Ovary (tissue), 9 donors: ENCODE results near the gene DIS3L2. TPM values are rescaled to one million over a fixed set of nuclear protein-coding genes. Genes with fewer than 3 reads are reported as not detected.
"Not testable (repeated sequence)": the region's sequence is repeated elsewhere in the genome, so short reads cannot be mapped to it uniquely, and the experiment has no call there.

Experiments
- DNase-seq, 5 donors: peaks; one replicate each; pipeline ENCODE4 v3.0.0-alpha.2; 2019 to 2020
- H3K27ac ChIP-seq, 2 donors: fragments of 200-600 bp; one replicate each; pipeline versions ENCODE4 v1.5.1 to v1.8.0; 2019 to 2022
- H3K27me3 ChIP-seq: fragments of 200-600 bp; one replicate; pipeline ENCODE4 v1.8.0; 2022
- H3K36me3 ChIP-seq: fragments of 200-600 bp; sonication (generic); one replicate; pipeline ENCODE4 v1.5.1; 2019
- H3K4me1 ChIP-seq: one replicate; pipeline ENCODE4 v1.8.1; 2013; ENCODE audit warnings: mild to moderate bottlenecking, moderate library complexity; ENCODE audit not compliant: insufficient read depth
- H3K4me3 ChIP-seq: fragments of 200-600 bp; sonication (generic); one replicate; pipeline ENCODE4 v1.5.1; 2017
- H3K9me3 ChIP-seq, 2 donors: fragments of 200-600 bp in 1 of 2; sonication (generic) in 1 of 2; one replicate each; pipeline versions ENCODE4 v1.5.1 to v1.8.1; 2013 to 2019; ENCODE audit warnings: mild to moderate bottlenecking in 1 of 2, moderate library complexity in 1 of 2
- CTCF ChIP-seq, 3 donors: fragments of 450-650 bp in 2 of 3; fragments of 200-600 bp in 1 of 3; IDR thresholded peaks; one replicate each; pipeline versions ENCODE4 v1.5.1 to v1.8.0; 2016 to 2022; ENCODE audit warnings: antibody characterized with exemption in 3 of 3, mild to moderate bottlenecking in 1 of 3
- EP300 ChIP-seq: sonication (generic); formaldehyde crosslinking; IDR thresholded peaks from one replicate; pipeline ENCODE4 v1.6.1; 2017; ENCODE audit warnings: antibody characterized with exemption
- POLR2A ChIP-seq: fragments of 450-650 bp; IDR thresholded peaks from one replicate; pipeline ENCODE4 v1.6.1; 2017; ENCODE audit warnings: antibody characterized with exemption, mild to moderate bottlenecking, moderate library complexity
- WGBS, 3 donors: extraction: QIAGEN DNeasy Blood & Tissue Kit in 1 of 3; methylation state at CpG; one replicate each; pipeline versions ENCODE4 v1.1.5 to v1.1.7; 2013 to 2017; 5-methylcytosine and 5-hydroxymethylcytosine counted together
- intact Hi-C, 4 donors: fragments of 100-400 bp; cut with DNase I; formaldehyde crosslinking; loops; one replicate each; pipeline versions ENCODE4 v1.11.0 to v1.15.1; 2022 to 2023
- polyA plus RNA-seq, 2 donors: library from polyadenylated mRNA; stranded (reverse); fragments of 200-250 nt in 1 of 2; fragments of 350-450 nt in 1 of 2; fragmentation: Illumina TruSeq in 1 of 2; extraction: RNeasy Lipid Tissue Mini Kit (QIAGEN cat#74804) in 1 of 2; gene quantifications; one replicate each; pipeline ENCODE4 v1.2.3, GENCODE V29; 2013 to 2014
- total RNA-seq, 7 donors: library from RNA; depleted of rRNA in 2 of 7; stranded (reverse); fragments of >200 nt in 2 of 7; fragmentation: NEBNext Ultra II Directional in 3 of 7; extraction: Animal tissue kit (Norgen Biotek cat#: 25700) in 3 of 7; gene quantifications; one replicate each; pipeline versions ENCODE4 v1.1.0 to v1.2.4, GENCODE V29; 2016 to 2023
- donor health status: DM: no; HTN: no; CAD: no; lungs with moderate emphysema.
- donor health status: DM: no; HTN: no; CAD: no.
- donor health status: Bipolar disorder and iron deficiency.
- donor health status: DM: yes; HTN: yes; CAD: no.
- donor health status: DM: no; HTN: no; CAD: no.
- donor health status: DM: yes; HTN: yes; CAD: no.

Gene DIS3L2
- total and polyA plus RNA-seq, 9 donors: 18.2 to 52.0 (median 32.8) TPM

DNA sequence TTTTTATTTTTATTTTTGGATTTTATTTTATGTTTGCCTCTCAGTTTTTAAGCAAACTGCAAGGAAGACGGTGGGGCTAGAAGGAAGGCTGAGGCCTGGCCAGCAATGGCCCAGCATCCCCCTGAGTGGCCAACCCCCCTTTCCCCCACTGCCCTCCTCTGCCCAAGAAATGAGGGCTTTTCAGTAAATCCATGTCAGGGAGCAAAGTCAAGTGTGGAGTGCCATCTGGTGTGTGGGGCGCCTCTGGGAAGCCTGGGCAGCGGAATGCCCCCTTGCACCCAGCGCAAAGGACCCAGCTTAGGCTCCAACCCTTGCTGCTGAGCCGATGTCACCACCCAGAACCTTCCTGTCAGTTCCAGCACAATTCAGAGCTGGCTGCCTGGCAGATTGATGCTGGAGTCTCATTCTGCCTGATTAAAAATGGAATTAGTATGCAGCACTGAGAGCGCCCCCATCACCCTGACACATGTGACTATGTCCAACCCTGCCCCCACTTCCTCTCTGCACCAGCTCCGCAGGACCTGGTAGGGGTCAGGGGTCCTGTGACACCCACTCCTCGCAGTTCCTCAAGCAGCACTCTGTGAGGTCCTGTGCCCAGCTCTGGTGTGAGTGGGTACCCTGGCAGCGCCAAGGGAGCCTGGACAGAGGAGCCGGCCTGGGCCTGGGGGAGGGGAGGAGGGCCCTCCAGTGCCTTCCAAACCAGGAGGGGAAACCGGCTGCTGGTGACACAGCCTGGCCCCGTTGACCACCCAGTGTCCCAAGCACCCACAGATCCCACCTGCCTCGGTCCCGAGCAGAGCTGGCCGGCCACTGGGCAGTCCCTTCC is 407.8 kb downstream of the DIS3L2 start:
- no peak overlapping the region for H3K4me3 ChIP-seq
- TF ChIP-seq CTCF (IDR thresholded peaks at IDR 0.05): no peak
- TF ChIP-seq EP300: no peak
- no peak for TF ChIP-seq POLR2A
- H3K4me1 ChIP-seq: no peaks in the 10 kb centered on the region
- H3K27me3 ChIP-seq: no peaks in the 10 kb centered on the region
- no peaks in the 10 kb centered on the region for H3K9me3 ChIP-seq
- intact Hi-C loops: no loop called here
- peak in 1 of 5 donors; percentile 17 for DNase-seq
- H3K36me3 ChIP-seq: no peaks in the 10 kb centered on the region
- 73 to 79% (median 77%) methylated on average over 15 of the region's 15 CpGs for WGBS, 3 donors
- H3K27ac ChIP-seq: no peak overlapping the region

DNA sequence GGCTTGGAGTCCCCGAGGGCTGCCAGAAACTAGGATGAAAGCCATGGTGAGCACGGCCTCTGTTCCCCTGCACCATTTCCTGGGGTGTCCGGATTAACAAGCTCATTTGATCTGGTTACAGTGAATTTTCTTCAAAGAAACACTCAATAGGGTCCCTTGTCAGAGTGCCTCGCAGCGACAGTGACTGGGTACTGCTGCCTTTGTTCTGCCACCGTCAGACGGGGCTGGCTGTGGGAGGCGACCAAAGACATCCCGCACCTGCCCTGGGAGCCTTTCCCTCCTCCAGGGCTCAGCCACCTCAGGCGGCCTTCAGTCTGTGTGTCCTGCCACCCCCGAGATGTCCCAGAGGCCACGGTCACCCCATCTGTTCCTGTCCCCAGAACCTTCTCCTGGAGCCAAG is 408.5 kb downstream of the DIS3L2 start:
- H3K27me3 ChIP-seq, H3K36me3 ChIP-seq, H3K4me1 ChIP-seq, H3K9me3 ChIP-seq, intact Hi-C loops, H3K27ac ChIP-seq, H3K4me3 ChIP-seq: not testable (repeated sequence)
- WGBS, 3 donors: 29 to 39% (median 32%) methylated on average over 8 to 9 of the region's 12 CpGs
- DNase-seq: peak in 1 of 5 donors; percentile 6

DNA sequence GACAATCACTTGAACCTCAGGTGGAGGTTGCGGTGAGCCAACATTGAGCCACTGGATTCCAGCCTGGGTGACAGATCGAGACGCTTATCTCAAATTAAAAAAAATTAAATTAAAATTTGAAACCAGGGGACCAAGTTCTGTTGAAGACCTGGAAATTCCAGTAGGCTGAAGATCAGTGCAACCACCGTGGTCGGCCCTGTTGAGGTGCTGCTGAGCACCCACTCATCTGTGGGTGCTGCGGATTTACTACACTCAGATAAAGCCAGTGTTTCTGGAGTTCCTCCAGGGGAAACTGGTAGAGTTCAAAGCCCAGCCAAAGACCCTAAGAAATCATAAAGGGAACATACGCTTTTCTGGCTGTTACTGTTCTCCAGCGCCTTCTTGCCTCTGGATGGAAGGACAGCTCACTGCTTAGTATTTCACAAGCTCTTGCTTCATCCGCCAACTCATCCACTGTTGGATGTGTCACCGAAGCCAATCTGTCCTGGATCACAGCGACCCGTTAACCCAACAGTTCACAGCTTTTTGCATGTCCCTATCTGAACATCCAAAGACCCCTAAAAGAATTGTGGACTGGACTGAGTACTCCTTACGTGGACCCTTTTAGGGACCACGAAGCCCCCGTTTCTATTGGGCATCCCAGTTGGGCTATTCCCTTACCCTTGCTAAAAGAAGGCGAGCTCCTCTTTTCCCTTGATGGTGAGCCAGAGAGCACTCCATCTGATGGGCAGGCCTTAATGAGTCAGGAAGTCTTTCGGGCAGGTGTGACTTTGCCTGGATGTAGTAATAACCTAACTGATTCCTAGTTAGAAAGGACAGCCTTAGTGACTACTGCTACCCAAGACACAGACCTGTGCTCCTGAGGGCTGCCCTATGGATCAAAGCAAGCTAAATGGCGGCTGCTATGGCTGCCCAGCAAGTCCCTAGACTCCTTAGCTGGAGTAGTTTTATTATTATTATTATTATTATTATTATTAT is 411.0 kb downstream of the DIS3L2 start:
- Histone ChIP-seq H3K9me3 (no peaks in the 10 kb centered on the region), H3K27me3 (no peaks in the 10 kb centered on the region), H3K4me1 (no peaks in the 10 kb centered on the region), H3K4me3 (no peak overlapping the region), H3K36me3 (no peaks in the 10 kb centered on the region), H3K27ac (no peak overlapping the region)
- intact Hi-C loops: no loop called here
- 88 to 95% (median 94%) methylated on average over 18 of the region's 18 CpGs for WGBS, 3 donors
- peak in 1 of 5 donors; percentile 5 for DNase-seq
- TF ChIP-seq POLR2A: no peak
- TF ChIP-seq EP300: no peak
- no peak for TF ChIP-seq CTCF (IDR thresholded peaks at IDR 0.05)

DNA sequence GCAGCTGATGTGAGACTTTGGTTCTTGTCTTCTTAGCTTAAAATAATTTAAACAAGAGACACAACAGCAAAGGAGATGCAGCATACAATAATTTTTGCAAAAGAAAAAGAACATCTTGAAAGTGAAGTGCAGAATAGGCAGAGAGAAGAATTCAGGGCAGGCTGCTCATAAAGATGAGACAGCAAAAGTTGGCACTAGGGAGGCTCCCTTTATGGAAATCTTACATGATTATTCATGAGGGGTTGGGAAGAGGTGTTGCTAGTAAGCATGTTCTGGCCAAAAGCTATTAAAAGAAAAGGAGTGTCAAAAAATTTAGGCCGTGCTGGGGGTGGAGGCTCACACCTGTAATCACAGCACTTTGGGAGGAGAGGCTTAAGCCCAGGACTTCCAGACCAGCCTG is 412.8 kb downstream of the DIS3L2 start:
- no peak overlapping the region for H3K4me3 ChIP-seq
- DNase-seq: no peak
- TF ChIP-seq EP300 (no peak), POLR2A (no peak), CTCF (IDR thresholded peaks at IDR 0.05) (no peak)
- 51 to 89% (median 87%) methylated on average over 1 of the region's 1 CpG for WGBS, 3 donors
- no peaks in the 10 kb centered on the region for H3K9me3 ChIP-seq
- H3K4me1 ChIP-seq: no peaks in the 10 kb centered on the region
- intact Hi-C loops: no loop called here
- H3K27ac ChIP-seq: no peak overlapping the region
- H3K36me3 ChIP-seq: no peaks in the 10 kb centered on the region
- H3K27me3 ChIP-seq: no peaks in the 10 kb centered on the region
